GM18499 (cell line): ENCODE measurements around the gene ANP32B.
"Not testable (repeated sequence)": the region's sequence is repeated elsewhere in the genome, so short reads cannot be mapped to it uniquely, and the experiment has no call there.

Experiments
- ATAC-seq: cut with Tn5 transposase; IDR thresholded peaks from one replicate; pipeline ENCODE4 v1.9.1; 2021; ENCODE audit warnings: moderate number of reproducible peaks; ENCODE audit not compliant: insufficient read depth, unreplicated experiment

Gene ANP32B

DNA sequence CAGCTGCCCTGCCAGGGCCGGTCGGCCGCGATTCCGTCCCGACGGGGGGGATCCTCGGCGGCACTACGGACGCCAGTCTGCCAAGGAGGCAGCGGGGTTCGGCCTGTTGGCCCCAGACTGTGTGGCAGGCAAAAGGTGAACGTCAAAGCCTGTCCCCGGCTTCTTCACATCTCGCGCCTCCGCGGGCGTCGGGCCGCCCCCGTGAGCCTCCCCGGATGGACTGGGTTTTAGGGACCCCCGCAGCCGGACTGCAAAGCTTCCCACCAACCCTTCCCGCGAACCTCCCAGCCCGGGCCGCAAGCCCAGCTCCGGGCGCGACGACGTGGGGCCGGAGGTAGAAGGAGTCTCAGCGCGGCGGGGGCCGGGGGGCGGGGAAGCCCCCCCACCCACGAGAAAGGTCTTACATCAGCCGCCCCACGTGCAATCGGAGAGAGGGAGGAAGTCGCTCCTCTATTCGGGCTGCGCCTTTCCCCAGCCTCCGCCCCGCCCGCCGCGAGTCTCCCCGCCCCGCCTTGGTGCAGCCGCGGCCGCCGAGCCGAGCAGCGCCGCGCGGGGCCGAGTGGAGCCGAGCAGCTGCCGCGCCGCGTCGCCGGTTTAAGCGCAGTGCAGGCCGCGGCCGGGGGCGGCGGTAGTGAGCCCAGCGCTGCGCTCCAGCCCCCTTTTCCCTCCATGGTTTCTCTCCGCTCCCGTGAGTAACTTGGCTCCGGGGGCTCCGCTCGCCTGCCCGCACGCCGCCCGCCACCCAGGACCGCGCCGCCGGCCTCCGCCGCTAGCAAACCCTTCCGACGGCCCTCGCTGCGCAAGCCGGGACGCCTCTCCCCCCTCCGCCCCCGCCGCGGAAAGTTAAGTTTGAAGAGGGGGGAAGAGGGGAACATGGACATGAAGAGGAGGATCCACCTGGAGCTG lies at the start of gene ANP32B:
Gene ANP32B, plus strand, starts transcription at position 659 of the 906 bp plus-strand sequence. Its CDS starts 215 bp downstream, at position 874.
- peak; percentile 35 for ATAC-seq

- no peak for ATAC-seq
These were observed 48.6 kb upstream of the ANP32B start for GRCh38 chr9:97934321-97935115.

- no peak for ATAC-seq
These were observed 47.9 kb upstream of the ANP32B start for GRCh38 chr9:97935276-97935675.

GRCh38 chr9:97936998-97937397 lies 46.1 kb upstream of the ANP32B start:
- ATAC-seq, result no peak

GRCh38 chr9:97938081-97938644 lies 45.0 kb upstream of the ANP32B start, which contains the start of gene HEMGN:
HEMGN (minus strand) TSS chr9:97938172; CDS start chr9:97938136, 36 bp downstream.
- no peak for ATAC-seq

DNA sequence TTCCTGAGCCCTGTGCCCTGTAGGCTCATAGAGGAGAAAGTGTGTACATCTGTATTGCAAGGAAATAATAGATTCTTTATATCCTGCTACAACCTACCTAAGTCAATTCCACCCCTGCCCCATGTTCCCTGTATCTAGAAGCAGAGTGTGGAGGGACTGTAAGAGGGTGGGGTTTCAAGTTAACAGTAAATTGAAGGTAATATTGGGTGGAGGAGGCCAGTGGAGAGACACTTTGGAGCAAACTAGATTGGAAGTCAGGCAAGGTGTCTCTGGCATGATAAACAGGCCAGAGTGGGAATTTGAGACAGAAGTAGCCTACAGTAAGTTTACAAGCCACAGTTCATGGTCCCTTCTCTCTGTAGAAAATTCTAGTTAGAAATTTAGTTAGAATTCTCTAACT lies 42.9 kb upstream of the ANP32B start:
- no peak for ATAC-seq

GRCh38 chr9:97940741-97941140 lies 42.4 kb upstream of the ANP32B start:
- no peak for ATAC-seq

GRCh38 chr9:97941323-97941722 lies 41.8 kb upstream of the ANP32B start:
- no peak for ATAC-seq

- no peak for ATAC-seq
These were observed 39.8 kb upstream of the ANP32B start for GRCh38 chr9:97943308-97943855.

DNA sequence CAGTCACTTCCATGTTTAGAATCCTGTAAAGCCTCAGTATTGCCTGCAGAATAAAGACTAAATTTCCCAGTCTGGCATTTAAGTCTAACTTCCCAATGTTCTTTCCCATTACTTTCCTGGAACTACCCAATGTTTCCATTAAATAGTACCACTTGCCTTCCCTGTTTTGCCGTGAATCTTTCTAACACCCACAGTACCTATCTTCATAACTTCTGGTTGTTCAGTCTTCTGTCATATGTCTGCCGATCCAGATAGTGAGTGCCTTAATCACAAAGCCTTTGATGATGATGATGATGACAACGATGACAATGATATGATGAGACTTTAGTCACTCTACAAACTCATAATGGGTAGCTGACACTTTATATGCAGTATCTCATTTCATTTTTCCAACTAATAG lies 38.5 kb upstream of the ANP32B start:
- ATAC-seq, result no peak

DNA sequence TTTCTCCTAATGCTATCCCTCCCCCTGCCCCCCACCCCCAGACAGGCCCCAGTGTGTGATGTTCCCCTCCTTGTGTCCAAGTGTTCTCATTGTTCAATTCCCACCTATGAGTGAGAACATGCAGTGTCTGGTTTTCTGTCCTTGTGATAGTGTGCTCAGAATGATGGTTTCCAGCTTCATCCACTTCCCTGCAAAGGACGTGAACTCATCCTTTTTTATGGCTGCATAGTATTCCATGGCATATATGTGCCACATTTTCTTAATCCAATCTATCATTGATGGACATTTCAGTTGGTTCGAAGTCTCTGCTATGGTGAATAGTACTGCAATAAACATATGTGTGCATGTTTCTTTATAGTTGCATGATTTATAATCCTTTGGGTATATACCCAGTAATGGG lies 37.7 kb upstream of the ANP32B start:
- not testable (repeated sequence) for ATAC-seq

DNA sequence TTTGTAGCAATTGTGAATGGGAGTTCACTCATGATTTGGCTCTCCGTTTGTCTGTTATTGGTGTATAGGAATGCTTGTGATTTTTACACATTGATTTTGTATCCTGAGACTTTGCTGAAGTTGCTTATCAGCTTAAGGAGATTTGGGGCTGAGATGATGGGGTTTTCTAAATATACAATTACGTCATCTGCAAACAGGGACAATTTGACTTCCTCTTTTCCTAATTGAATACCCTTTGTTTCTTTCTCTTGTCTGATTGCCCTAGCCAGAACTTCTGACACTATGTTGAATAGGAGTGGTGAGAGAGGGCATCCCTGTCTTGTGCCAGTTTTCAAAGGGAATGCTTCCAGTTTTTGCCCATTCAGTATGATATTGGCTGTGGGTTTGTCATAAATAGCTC lies 36.0 kb upstream of the ANP32B start:
- not testable (repeated sequence) for ATAC-seq

- not testable (repeated sequence) for ATAC-seq
These were observed 32.3 kb upstream of the ANP32B start for GRCh38 chr9:97950873-97951272.

DNA sequence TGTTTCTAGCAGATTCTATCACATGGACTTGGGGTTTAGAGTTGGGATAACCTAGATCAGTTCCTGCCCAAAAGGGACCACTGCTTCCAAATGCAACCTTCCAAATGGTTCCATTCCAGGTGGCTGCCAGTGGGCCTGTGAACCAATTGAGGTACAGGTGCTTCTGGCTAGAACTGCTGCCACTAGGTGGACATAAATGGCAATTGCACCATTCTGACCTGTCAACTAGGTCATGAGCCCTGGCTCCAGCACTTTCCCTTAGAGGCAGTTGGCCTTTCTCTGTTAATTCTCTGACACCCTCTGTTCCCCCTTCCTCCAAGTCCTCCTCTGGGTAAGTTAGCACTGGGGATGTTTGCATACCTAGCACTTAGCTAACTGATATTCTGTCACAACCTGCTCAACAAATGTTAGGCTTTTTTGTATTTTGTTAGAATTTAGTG lies 28.6 kb upstream of the ANP32B start:
- ATAC-seq, result no peak

GRCh38 chr9:97956331-97956730 lies 26.8 kb upstream of the ANP32B start:
- no peak for ATAC-seq

DNA sequence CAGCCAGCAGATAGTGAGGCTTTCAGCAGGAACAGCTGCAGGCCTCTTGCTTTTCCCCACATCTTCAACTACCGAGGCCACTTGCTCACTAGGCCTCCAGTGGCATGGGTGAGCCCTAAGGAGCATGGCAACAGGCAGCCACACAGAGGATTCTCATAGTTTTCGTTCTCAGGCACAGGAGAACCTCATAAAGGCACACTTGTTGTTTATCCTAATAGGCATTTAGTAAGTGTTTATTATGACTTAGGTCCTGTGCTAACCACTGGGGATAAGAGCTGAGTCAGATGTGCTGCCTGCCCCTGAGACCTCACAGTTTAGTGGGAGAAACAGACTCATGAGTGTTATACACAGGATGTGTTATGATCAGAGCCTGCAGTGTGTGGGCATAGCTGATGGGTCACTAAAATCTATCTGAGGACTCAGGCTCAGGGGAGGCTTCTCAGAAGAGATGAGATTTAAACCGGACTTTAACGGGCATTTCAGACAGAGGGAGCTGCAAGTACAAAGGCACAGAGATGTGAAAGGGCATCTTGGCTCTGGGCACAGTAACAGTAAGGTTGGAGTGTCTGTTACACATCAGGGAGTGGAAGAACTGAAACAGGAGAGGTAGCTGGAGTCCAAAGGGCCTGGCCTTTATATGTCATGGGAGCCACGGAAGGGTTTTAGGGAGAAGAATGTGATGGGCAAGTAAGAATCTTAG lies 24.2 kb upstream of the ANP32B start:
- no peak for ATAC-seq

- ATAC-seq, result no peak
These were observed 23.6 kb upstream of the ANP32B start for GRCh38 chr9:97959585-97959984.

DNA sequence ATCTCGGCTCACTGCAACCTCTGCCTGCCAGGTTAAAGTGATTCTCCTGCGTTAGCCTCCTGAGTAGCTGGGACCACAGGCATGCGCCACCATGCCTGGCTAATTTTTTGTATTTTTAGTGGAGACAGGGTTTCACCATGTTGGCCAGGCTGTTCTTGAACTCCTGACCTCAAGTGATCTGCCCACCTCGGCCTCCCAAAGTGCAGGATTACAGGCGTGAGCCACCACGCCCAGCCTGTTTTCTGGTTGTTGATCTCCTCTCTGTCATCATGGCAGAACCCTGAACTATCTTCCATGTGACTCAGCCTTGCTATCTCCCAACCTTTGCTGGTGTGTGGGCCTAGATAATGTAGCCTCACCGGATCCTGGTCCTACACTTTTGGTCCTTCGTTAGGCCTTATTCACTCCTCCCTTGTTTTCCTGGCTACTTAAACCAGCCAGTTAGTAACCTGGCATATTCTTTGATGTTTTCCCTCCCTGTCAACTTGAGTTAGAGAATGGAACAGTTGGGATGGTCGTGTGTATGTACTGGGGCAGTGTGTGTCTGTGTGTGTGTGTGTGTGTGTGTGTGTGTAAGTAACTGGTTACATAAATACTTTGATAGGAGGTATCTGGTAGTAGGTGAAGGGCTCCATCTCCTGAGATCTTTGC lies 22.3 kb upstream of the ANP32B start:
- ATAC-seq, result not testable (repeated sequence)

DNA sequence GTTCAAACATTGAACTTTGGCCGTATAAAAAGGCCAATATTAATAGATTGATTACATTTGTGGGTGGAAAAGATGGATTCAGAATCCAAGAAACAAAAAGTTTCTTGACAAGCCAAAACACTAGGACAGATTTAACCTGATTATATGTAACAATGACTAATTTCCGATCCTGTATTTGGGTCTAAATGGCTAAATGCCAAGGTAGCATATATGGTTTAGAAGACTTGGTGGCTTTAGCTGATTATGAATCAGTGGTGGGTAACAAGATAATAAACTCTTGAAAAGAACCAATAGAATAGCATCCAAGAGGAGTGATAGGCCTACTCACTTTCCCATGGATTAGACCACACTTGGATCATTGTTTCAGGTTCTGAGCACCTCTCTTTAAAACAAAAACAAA lies 21.8 kb upstream of the ANP32B start:
- no peak for ATAC-seq
